Measurements from ENCODE around the gene RPS21. TPM values are rescaled to one million over a fixed set of nuclear protein-coding genes. Genes with fewer than 3 reads are reported as not detected.

Gene RPS21
- total and polyA plus RNA-seq, 2 of the 13 experiments (the other 11 are each of a cell fraction or from before 2014, with no cell fraction given) = 2,647 to 11,063 TPM

DNA sequence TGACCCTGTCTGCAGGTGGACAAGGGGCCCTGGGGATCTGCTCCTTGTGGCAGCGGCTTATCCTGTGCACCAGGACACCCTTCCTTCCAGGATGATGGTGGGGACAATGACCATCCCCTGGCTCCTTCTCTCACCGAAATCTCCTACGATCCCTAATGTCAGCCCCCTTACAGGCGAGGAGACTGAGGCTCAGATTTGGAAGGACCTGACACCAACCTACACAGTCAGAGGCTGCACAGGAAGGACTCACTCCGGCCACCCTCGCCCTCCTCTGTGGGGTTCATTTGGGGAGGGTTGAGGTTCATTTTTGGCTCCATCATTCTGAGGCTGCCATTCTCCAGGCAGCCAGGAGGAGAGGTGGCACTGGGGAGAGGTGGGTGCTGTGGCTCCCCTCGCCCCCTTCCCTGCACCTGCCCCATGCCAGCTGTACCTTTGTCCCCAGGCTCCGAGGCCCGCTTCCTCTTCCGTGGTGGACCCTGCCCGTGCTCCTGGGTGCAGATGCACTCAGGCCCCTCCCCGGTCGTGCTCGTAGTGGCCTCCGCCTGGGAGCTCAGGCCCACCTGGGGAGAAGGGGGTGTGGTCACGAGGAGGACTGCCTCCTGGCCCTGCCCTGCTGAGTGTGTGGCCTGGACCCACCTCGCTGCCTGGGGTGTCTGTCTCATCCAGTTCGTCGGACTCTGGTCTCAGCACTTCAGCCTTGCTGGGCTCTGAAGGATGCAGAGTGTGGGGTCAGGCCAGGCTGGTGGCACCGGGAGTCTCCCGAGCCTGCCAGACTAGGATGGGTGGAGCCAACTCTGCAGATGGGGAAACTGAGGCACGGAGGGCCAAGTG is 25.5 kb downstream of the RPS21 start (continued):
- TF ChIP-seq FOXP4 (CRISPR knock-in tag; IDR thresholded peaks at IDR 0.05) = peak; percentile 41; the same call in 1 of the 2 replicates
- TF ChIP-seq JUN (CRISPR knock-in tag; IDR thresholded peaks at IDR 0.05) = 0 out of 2 replicates have a peak, but pooled peaks have one; percentile 26
- TF ChIP-seq ATF6 (CRISPR knock-in tag; conservative IDR thresholded peaks at IDR 0.05) = no peak
- TF ChIP-seq SKIL (CRISPR knock-in tag; IDR thresholded peaks at IDR 0.05; ENCODE audit: borderline replicate concordance) = 0 out of 2 replicates have a peak, but pooled peaks have one; percentile 13
- TF ChIP-seq, protein P1, sequence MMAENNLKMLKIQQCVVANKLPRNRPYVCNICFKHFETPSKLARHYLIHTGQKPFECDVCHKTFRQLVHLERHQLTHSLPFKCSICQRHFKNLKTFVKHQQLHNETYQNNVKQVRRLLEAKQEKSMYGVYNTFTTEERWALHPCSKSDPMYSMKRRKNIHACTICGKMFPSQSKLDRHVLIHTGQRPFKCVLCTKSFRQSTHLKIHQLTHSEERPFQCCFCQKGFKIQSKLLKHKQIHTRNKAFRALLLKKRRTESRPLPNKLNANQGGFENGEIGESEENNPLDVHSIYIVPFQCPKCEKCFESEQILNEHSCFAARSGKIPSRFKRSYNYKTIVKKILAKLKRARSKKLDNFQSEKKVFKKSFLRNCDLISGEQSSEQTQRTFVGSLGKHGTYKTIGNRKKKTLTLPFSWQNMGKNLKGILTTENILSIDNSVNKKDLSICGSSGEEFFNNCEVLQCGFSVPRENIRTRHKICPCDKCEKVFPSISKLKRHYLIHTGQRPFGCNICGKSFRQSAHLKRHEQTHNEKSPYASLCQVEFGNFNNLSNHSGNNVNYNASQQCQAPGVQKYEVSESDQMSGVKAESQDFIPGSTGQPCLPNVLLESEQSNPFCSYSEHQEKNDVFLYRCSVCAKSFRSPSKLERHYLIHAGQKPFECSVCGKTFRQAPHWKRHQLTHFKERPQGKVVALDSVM (CRISPR knock-in tag; IDR thresholded peaks at IDR 0.05) = no peak
- TF ChIP-seq ZNF788 (CRISPR knock-in tag; IDR thresholded peaks at IDR 0.05; ENCODE audit: borderline replicate concordance) = peak; percentile 16; the same call in 1 of the 2 replicates
- TF ChIP-seq CHCHD3 (CRISPR knock-in tag; IDR thresholded peaks at IDR 0.05) = peak; percentile 86; the same call in 1 of the 2 replicates
- TF ChIP-seq, protein P2, sequence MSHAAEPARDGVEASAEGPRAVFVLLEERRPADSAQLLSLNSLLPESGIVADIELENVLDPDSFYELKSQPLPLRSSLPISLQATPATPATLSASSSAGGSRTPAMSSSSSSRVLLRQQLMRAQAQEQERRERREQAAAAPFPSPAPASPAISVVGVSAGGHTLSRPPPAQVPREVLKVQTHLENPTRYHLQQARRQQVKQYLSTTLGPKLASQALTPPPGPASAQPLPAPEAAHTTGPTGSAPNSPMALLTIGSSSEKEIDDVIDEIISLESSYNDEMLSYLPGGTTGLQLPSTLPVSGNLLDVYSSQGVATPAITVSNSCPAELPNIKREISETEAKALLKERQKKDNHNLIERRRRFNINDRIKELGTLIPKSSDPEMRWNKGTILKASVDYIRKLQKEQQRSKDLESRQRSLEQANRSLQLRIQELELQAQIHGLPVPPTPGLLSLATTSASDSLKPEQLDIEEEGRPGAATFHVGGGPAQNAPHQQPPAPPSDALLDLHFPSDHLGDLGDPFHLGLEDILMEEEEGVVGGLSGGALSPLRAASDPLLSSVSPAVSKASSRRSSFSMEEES (CRISPR knock-in tag; IDR thresholded peaks at IDR 0.05) = peak; percentile 59; the same call in 1 of the 2 replicates
- peak; percentile 48 for TF ChIP-seq USF2 (IDR thresholded peaks at IDR 0.05; ENCODE audit: low read depth, low read length)
- no peak for TF ChIP-seq USF2 (CRISPR knock-in tag; IDR thresholded peaks at IDR 0.05; ENCODE audit: borderline replicate concordance)
- TF ChIP-seq MED1 (CRISPR knock-in tag; IDR thresholded peaks at IDR 0.05) = no peak
- TF ChIP-seq, protein P3, sequence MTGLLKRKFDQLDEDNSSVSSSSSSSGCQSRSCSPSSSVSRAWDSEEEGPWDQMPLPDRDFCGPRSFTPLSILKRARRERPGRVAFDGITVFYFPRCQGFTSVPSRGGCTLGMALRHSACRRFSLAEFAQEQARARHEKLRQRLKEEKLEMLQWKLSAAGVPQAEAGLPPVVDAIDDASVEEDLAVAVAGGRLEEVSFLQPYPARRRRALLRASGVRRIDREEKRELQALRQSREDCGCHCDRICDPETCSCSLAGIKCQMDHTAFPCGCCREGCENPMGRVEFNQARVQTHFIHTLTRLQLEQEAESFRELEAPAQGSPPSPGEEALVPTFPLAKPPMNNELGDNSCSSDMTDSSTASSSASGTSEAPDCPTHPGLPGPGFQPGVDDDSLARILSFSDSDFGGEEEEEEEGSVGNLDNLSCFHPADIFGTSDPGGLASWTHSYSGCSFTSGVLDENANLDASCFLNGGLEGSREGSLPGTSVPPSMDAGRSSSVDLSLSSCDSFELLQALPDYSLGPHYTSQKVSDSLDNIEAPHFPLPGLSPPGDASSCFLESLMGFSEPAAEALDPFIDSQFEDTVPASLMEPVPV (CRISPR knock-in tag; IDR thresholded peaks at IDR 0.05) = peak; percentile 1; the same call in 1 of the 2 replicates

Measured in HepG2 (cell line).